H1 (cell line): ENCODE data around the gene CABP4. TPM values are rescaled to one million over a fixed set of nuclear protein-coding genes. Genes with fewer than 3 reads are reported as not detected.

Experiments used
- CHD2 ChIP-seq: IDR thresholded peaks from 2 replicates; pipeline ENCODE4 v1.6.1; 2012; ENCODE audit warnings: low read length, improper control_type of control experiment
- FOSL1 ChIP-seq: IDR thresholded peaks from 2 replicates; pipeline ENCODE4 v1.6.1; 2011; ENCODE audit warnings: mild to moderate bottlenecking, low read depth, low read length, moderate library complexity; ENCODE audit not compliant: insufficient read depth
- GTF2F1 ChIP-seq: IDR thresholded peaks from 2 replicates; pipeline ENCODE4 v1.6.1; 2012; ENCODE audit warnings: low read depth, low read length, improper control_type of control experiment, borderline replicate concordance
- MAFK ChIP-seq: IDR thresholded peaks from 2 replicates; pipeline ENCODE4 v1.6.1; 2012; ENCODE audit warnings: low read depth, mild to moderate bottlenecking, improper control_type of control experiment, low read length
- POLR2A ChIP-seq, 2 experiments: IDR thresholded peaks; 1 replicate in 1 of 2; 2 replicates in 1 of 2; pipeline ENCODE4 v1.6.1; 2011; ENCODE audit warnings: low read depth in 2 of 2, low read length in 2 of 2, mild to moderate bottlenecking in 2 of 2; ENCODE audit errors: control extremely low read depth in 1 of 2
- RBBP5 ChIP-seq: IDR thresholded peaks from 2 replicates; pipeline ENCODE4 v1.7.1; 2012; ENCODE audit warnings: low read depth, mild to moderate bottlenecking, inconsistent platforms, low read length, moderate library complexity, borderline replicate concordance
- polyA plus RNA-seq, 7 experiments: library from polyadenylated mRNA; depleted of rRNA in 3 of 7; stranded (reverse) in 5 of 7; unstranded in 2 of 7; fragments of >200 nt in 5 of 7; fragments of 200-250 nt in 2 of 7; gene quantifications; 1 replicate in 5 of 7; 2 replicates in 1 of 7; 4 replicates in 1 of 7; pipeline versions ENCODE4 v1.2.1 to v1.2.3, GENCODE V29; 2011 to 2013; ENCODE audit warnings: missing spikeins in 2 of 7, mixed read lengths in 2 of 7
- total RNA-seq: library from RNA; stranded (reverse); fragmentation: NEBNext Ultra II Directional; extraction: Animal tissue kit (Norgen Biotek cat#: 25700); gene quantifications from 2 replicates; pipeline ENCODE4 v1.2.1, GENCODE V29; 2021

The CABP4 gene
- total and polyA plus RNA-seq, 2 of the 8 experiments (the other 6 are each of a cell fraction or from before 2014, with no cell fraction given), result not detected

DNA sequence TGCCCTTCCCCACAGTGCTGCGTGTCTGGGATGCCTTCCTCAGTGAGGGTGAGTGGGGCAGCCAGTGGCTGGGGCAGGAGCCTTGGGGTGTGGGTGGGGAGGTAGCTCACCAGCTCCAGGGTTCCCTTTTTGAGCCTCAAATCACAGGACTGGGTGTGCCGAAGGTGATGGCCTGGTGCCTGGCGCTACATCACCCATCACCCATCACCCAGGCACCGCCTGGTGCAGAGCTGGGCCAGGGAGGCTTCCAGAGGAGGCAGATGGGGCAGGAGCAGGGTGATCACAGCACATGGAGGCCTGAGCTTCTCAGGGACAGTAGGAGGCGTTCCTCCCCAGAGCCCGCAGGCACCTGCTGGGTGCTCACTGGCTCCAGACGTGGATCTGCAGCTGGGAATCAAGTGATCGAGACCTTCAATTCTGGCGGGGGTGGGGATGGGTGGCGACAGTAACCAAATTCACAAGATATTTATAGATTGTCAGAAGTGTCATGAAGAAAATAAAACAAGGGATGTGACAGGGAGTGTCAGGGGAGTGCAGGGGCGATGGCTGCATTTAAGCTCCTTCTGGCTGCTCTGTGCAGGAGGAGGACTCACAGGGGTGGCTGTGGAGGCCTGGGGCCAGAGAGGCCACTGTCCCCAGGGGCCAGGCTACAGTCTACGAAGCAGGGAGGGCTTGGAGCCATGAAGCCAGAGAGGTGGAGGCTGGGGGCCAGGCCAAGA, 48.0 kb upstream of the CABP4 start (continued):
- no peak for TF ChIP-seq RBBP5
- TF ChIP-seq CHD2, result no peak
- no peak for TF ChIP-seq GTF2F1
- TF ChIP-seq FOSL1, result no peak
- no peak for TF ChIP-seq POLR2A (IDR thresholded peaks at IDR 0.05; ENCODE audit: control extremely low read depth in 1 of 2, low read depth in 2 of 2, low read length in 2 of 2)
- no peak for TF ChIP-seq MAFK
